GM12872 (cell line): ENCODE data around the gene CDADC1.

Source experiments
- CTCF ChIP-seq: IDR thresholded peaks from 3 replicates; pipeline ENCODE4 v1.5.1; 2011; ENCODE audit warnings: low read depth, mild to moderate bottlenecking, low read length, moderate library complexity; ENCODE audit not compliant: insufficient read depth

Gene CDADC1

GRCh38 chr13:49221590-49221965, 26.1 kb upstream of the CDADC1 start:
- no peak for TF ChIP-seq CTCF

- no peak for TF ChIP-seq CTCF
Observed at GRCh38 chr13:49225223-49226042, 22.3 kb upstream of the CDADC1 start.

- TF ChIP-seq CTCF = no peak
Observed at GRCh38 chr13:49226613-49227012, 21.1 kb upstream of the CDADC1 start.

GRCh38 chr13:49234741-49235140, 13.0 kb upstream of the CDADC1 start:
- TF ChIP-seq CTCF = no peak

- TF ChIP-seq CTCF = no peak
Observed at GRCh38 chr13:49235856-49236431, 11.8 kb upstream of the CDADC1 start.

- TF ChIP-seq CTCF = no peak
Observed at GRCh38 chr13:49238621-49239020, 9.1 kb upstream of the CDADC1 start.

- TF ChIP-seq CTCF = peak; percentile 63
Observed at GRCh38 chr13:49240017-49240416, 7.7 kb upstream of the CDADC1 start.
